ENCODE results near the gene CRTC1.
"Not testable (repeated sequence)": the region's sequence is repeated elsewhere in the genome, so short reads cannot be mapped to it uniquely, and the experiment has no call there.

CRTC1 gene

DNA sequence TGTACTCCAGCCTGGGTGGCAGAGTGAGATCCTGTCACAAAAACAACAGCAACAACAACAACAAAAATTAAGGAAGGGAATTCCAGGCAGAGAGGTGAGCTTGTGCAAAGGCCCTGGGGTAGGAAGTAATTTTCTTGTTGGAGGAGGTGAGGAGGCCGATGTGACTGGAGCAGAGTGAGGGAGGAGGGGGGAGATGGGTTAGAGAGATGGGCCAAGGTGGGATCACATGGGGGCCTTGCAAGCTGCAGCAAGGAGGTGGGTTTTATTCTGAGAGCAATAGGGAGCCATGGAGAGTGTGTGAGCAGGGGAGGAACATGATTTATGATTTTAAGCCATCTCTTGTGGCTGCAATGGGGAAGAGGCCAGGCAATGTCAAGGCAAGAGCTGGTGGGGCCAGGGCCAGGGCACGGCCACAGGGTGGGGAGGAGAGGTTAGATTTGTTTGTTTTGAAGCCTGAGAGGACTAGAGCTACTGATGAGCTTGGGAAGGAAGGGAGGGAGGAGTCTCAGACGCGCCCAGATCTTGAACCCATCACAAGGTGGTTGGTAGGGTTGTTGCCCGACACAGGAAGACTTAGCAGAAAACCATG lies 120.2 kb downstream of the CRTC1 start:
- Mint-ChIP-seq H3K9me3 (no peaks in the 10 kb centered on the region), H3K4me3 (no peak overlapping the region), H3K27me3 (peaks cover 10% of the 10 kb centered on the region), H3K27ac (peak overlapping the region in 1 of 2 donors; percentile 3), H3K4me1 (no peaks in the 10 kb centered on the region)
- ATAC-seq (no peak), DNase-seq (no peak)

GRCh38 chr19:18804139-18804601 lies 120.7 kb downstream of the CRTC1 start:
- no peak for ATAC-seq
- Mint-ChIP-seq H3K4me3 (no peak overlapping the region), H3K27ac (no peak overlapping the region)

GRCh38 chr19:18804643-18805042 lies 121.2 kb downstream of the CRTC1 start:
- DNase-seq: no peak
- Mint-ChIP-seq H3K4me3 (no peak overlapping the region), H3K9me3 (no peaks in the 10 kb centered on the region), H3K27me3 (peaks cover 20% of the 10 kb centered on the region), H3K4me1 (no peaks in the 10 kb centered on the region), H3K27ac (no peak overlapping the region)
- ATAC-seq: no peak

More at GRCh38 chr19:18804139-18804601, 120.7 kb downstream of the CRTC1 start:
- Mint-ChIP-seq H3K9me3 (no peaks in the 10 kb centered on the region), H3K4me1 (no peaks in the 10 kb centered on the region), H3K27me3 (peaks cover 15% of the 10 kb centered on the region)
- DNase-seq: no peak

DNA sequence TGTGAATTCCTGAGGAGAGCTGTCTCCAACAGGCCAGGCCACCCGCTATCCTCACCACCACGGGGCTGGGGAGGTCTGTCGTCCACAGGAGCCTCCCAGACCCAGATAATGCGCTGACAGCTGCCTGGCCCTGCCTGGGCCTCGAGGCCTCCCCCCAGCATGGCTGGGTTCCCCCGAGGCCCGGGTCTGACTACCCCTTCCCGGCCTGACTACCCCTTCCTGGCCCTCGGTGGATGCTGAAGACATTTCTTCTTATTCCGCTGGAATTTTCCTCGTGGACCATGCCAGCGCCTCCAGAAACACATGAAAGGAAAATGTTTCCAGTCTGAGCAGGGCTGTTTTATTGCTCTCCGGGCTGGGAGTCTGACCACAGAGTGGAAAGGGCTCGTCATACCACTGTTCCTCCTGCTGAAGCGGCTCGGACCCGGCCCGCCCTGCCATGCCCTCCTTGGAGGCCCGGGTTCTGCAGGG lies 124.4 kb downstream of the CRTC1 start:
- DNase-seq: no peak
- no peak overlapping the region for H3K27ac Mint-ChIP-seq
- H3K27me3 Mint-ChIP-seq: peaks cover 24% of the 10 kb centered on the region
- H3K4me3 Mint-ChIP-seq: no peak overlapping the region
- no peaks in the 10 kb centered on the region for H3K4me1 Mint-ChIP-seq
- ATAC-seq: no peak
- no peaks in the 10 kb centered on the region for H3K9me3 Mint-ChIP-seq

DNA sequence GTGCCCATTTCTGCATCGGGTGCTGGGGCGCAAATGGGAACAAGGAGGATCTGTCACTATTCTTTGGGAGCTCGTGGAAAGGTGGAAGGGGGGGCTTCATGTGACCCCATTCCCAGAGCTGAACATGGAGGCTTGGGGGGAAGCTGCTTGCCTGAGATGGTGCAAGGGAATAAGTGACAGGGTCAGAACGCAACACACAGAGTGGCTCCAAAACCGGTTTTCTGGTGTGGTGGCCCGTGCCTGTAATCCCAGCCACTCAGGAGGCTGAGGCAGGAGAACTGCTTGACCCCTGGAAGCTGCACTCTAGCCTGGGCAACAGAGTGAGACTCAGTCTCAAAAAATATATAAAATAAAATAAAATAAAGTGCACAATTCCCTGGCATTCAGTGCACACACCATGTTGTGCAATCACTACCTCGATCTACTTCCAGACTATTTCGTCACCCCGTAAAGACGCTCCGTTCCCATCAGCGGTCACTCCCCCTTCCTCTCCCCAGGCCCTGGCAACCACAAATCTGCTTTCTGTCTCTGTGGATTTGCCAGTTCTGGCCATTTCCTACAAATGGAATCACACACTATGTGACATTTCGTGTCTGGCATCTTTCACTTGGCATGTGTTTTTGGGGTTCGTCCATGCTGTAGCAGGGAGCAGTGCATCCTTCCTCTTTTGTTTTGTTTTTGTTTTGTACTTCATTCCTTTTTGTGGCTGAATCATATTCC lies 125.8 kb downstream of the CRTC1 start:
- Mint-ChIP-seq H3K4me1 (no peaks in the 10 kb centered on the region), H3K4me3 (no peak overlapping the region), H3K27me3 (peaks cover 24% of the 10 kb centered on the region), H3K9me3 (no peaks in the 10 kb centered on the region), H3K27ac (peak overlapping the region in 1 of 2 donors; percentile 89)
- ATAC-seq (no peak), DNase-seq (no peak)

DNA sequence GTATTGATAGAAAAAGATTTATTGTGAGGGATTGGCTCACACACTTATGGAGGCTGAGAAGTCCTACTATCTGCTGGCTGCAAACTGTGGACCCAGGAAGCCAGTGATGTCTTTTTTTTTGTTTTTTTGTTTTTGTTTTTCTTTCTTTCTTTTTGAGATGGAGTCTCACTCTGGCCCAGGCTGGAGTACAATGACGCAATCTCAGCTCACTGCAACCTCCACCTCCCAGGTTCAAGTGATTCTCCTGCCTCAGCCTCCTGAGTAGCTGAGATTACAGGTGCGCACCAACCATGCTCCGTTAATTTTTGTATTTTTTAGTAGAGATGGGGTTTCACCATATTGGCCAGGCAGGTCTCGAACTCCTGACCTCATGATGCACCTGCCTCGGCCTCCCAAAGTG lies 128.2 kb downstream of the CRTC1 start:
- H3K27me3 Mint-ChIP-seq: peaks cover 24% of the 10 kb centered on the region
- DNase-seq, H3K9me3 Mint-ChIP-seq, H3K4me1 Mint-ChIP-seq, H3K4me3 Mint-ChIP-seq, ATAC-seq, H3K27ac Mint-ChIP-seq: not testable (repeated sequence)

- Mint-ChIP-seq H3K9me3 (no peaks in the 10 kb centered on the region), H3K4me3 (no peak overlapping the region), H3K27me3 (peaks cover 17% of the 10 kb centered on the region), H3K27ac (no peak overlapping the region), H3K4me1 (no peaks in the 10 kb centered on the region)
- ATAC-seq (no peak), DNase-seq (no peak)
Measured at GRCh38 chr19:18814063-18814462, 130.6 kb downstream of the CRTC1 start.

DNA sequence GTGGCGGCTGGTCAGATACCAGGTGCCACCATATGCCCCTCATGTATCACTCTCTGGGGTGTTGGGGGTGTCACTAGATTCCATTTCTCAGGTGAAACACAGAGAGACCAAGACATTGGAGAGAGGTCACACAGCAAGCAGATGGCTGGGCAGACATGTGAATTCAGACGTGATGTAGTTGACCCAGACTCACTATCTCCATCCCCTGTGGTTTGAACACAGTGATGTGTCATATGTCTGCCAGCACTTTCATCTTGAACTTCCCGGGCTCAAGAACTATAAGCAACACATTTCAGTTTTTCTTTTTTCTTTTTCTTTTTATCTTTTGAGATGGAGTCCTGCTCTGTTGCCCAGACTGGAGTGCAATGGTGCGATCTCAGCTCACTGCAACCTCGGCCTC lies 132.2 kb downstream of the CRTC1 start:
- H3K9me3 Mint-ChIP-seq: no peaks in the 10 kb centered on the region
- H3K27me3 Mint-ChIP-seq: peaks cover 8% of the 10 kb centered on the region
- no peak overlapping the region for H3K27ac Mint-ChIP-seq
- no peak for DNase-seq
- no peak for ATAC-seq
- no peaks in the 10 kb centered on the region for H3K4me1 Mint-ChIP-seq
- H3K4me3 Mint-ChIP-seq: no peak overlapping the region

DNA sequence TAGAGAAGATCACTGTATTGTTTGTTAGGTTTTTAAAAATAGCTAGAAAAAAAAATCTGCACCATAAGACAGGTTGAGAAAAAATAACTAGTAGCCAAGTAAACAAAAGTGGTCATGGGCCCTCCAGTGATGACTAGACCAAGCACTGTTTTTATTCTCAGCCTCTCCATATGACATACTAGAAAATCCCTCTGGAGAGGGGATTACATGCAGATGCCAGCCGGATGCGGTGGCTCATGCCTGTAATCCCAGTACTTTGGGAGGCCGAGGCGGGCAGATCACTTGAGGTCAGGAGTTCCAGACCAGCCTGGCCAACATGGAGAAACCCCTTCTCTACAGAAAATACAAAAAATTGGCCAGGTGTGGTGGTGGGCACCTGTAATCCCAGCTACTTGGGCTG lies 133.2 kb downstream of the CRTC1 start:
- ATAC-seq, H3K9me3 Mint-ChIP-seq, H3K4me3 Mint-ChIP-seq, H3K4me1 Mint-ChIP-seq, H3K27me3 Mint-ChIP-seq, H3K27ac Mint-ChIP-seq, DNase-seq: not testable (repeated sequence)

DNA sequence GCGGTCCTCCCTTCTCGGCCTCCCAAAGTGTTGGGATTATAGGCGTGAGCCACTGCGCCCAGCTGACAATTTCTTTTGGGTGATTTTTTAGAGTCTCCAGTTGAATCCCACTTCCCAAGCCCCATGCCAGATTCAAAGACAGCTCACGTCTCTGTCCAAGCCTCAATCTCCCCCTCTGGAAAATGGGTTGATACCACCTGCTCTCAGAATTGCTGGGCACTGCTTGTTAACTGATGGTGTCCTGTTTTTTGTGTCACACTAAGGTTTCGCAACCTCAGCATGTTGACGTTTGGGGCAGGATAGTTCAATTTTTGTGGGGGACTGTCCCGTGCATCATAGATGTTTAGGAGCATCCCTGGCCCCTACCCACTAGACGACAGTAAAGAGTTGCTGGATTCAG lies 134.1 kb downstream of the CRTC1 start:
- ATAC-seq (no peak), DNase-seq (no peak)
- no peaks in the 10 kb centered on the region for H3K4me1 Mint-ChIP-seq
- H3K27ac Mint-ChIP-seq: no peak overlapping the region
- no peak overlapping the region for H3K4me3 Mint-ChIP-seq
- no peaks in the 10 kb centered on the region for H3K9me3 Mint-ChIP-seq
- no peaks in the 10 kb centered on the region for H3K27me3 Mint-ChIP-seq

DNA sequence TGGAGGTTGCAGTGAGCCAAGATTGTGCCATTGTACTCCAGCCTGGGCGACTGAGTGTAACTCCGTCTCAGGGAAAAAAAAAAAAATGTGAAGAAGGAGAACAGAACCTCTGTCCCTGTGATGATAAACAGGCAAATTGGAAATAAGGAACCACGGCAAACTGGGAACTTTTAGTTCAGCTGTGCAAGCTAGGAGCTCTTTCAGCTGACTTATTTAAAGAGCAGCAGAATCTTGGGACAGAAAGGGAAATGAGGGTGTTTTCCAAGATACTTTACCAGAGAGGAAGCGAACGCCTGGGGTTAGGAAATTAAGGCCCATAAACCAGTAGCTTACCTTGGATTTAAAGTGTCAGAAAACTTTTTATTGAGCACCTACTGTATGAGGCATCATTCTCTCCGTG lies 145.3 kb downstream of the CRTC1 start:
- Mint-ChIP-seq H3K9me3 (peaks cover 8 to 9% of the 10 kb centered on the region in 2 donors), H3K27me3 (peaks cover 10% of the 10 kb centered on the region), H3K4me3 (no peak overlapping the region), H3K4me1 (peaks cover 18% of the 10 kb centered on the region), H3K27ac (no peak overlapping the region)
- ATAC-seq (no peak), DNase-seq (no peak)

- DNase-seq (no peak), ATAC-seq (no peak)
- H3K27ac Mint-ChIP-seq: no peak overlapping the region
- H3K4me1 Mint-ChIP-seq: peaks cover 35% of the 10 kb centered on the region
- peaks cover 8 to 9% of the 10 kb centered on the region in 2 donors for H3K9me3 Mint-ChIP-seq
- H3K27me3 Mint-ChIP-seq: peaks cover 10% of the 10 kb centered on the region
- no peak overlapping the region for H3K4me3 Mint-ChIP-seq
Measured at GRCh38 chr19:18830488-18830887, 147.0 kb downstream of the CRTC1 start.

DNA sequence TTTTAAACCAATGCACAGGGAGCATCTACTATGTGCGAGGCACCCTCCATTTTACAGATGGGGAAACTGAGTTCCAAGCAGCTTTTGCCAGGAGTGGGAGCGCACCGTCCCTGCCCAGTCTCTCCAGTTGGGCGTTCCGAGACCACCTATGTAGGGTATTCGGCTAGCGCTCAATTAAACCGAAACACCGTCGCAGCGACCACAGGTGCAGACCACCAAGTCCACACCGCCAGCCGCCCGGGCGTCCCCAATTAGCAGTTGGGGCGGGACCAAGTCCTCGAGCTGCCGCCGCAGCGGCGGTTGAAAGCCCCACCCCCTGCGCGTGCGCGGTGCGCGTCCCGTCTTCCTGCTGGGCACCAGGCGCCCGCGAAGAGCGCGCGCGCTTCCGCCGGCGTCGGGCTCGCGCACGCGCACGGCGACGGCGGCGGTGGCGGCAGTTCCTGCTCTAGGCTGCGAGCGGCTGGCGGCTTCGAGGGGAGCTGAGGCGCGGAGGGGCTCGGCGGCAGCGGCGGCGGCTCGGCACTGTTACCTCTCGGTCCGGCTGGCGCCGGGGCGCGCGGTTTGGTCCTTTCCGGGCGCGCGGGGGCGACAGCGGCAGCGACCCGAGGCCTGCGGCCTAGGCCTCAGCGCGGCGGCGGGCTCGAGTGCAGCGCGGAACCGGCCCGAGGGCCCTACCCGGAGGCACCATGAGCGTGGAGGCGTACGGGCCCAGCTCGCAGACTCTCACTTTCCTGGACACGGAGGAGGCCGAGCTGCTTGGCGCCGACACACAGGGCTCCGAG lies 148.2 kb downstream of the CRTC1 start, which contains the start of gene UPF1:
TSS of gene UPF1 (plus strand) at position 436 of the 782 bp plus-strand sequence. CDS start at position 687, 251 bp downstream.
- Mint-ChIP-seq H3K27ac (peak within 1 kb of the TSS; percentile 98 to 99), H3K4me1 (peaks cover 48% of the 10 kb centered on the region), H3K9me3 (peaks cover 8 to 9% of the 10 kb centered on the region in 2 donors), H3K27me3 (peaks cover 10% of the 10 kb centered on the region), H3K4me3 (peak within 1 kb of the TSS; percentile 94 to 96)
- DNase-seq: peak; percentile 95 to 97
- ATAC-seq: peak; percentile 90

Data from stimulated activated naive CD8-positive, alpha-beta T cell treated with anti-CD3 and anti-CD28 coated beads, Interleukin-15, amount 100 ng/mL, for 72 hours (primary cell).